NCI-H1092 treated with DMSO at 0.1 percent for 48 hours (cell line): ENCODE results near the gene ST6GALNAC5.
"Not testable (repeated sequence)": the region's sequence is repeated elsewhere in the genome, so short reads cannot be mapped to it uniquely, and the experiment has no call there.

ENCODE experiments used
- DNase-seq: peaks from one replicate; lab custom pipeline; 2025; lab: John Stamatoyannopoulos, UW

ST6GALNAC5 gene

GRCh38 chr1:76867342-76868130 is at the start of gene ST6GALNAC5:
Gene ST6GALNAC5, plus strand, starts transcription at chr1:76867480.
- DNase-seq, result peak; percentile 27

GRCh38 chr1:76820028-76820427 is 47.3 kb upstream of the ST6GALNAC5 start:
- no peak for DNase-seq

DNA sequence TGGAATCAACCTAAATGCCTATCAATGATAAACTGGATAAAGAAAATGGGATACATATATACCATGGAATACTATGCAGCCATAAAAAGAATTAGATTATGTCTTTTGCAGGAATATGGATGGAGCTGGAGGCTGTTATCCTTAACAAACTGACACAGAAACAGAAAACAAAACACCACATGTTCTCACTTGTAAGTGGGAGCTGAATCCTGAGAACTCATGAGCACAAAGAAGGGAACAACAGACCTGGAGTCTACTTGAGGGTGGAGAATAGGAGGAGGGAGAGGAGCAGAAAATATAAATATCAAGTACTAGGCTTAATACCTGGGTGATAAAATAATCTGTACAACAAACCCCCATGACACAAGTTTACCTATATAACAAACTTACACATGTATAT is 44.3 kb upstream of the ST6GALNAC5 start:
- not testable (repeated sequence) for DNase-seq

GRCh38 chr1:76824106-76824505 is 43.2 kb upstream of the ST6GALNAC5 start:
- no peak for DNase-seq

- DNase-seq, result no peak
These were observed 41.0 kb upstream of the ST6GALNAC5 start for GRCh38 chr1:76826072-76826845.

GRCh38 chr1:76827066-76827465 is 40.2 kb upstream of the ST6GALNAC5 start:
- DNase-seq, result no peak

GRCh38 chr1:76830373-76830772 is 36.9 kb upstream of the ST6GALNAC5 start:
- DNase-seq, result no peak

DNA sequence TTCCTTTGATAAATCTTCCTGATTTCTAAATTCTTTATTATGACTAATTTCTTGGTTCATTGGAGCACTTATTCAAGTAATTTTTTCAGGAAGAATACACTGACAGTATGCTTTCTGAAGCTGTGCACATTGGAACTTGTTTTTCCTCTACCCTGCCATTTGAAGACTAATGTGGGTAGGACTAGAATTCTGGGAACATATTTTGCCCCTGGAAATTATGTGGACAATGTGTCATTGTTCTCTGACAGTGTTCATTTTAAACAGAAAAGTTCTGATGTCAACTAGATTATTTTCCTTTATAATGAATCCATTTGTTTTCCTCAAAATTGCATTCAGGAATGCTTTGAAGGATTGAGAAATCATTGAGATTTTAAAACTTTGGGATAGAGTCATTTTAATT is 34.8 kb upstream of the ST6GALNAC5 start:
- no peak for DNase-seq

DNA sequence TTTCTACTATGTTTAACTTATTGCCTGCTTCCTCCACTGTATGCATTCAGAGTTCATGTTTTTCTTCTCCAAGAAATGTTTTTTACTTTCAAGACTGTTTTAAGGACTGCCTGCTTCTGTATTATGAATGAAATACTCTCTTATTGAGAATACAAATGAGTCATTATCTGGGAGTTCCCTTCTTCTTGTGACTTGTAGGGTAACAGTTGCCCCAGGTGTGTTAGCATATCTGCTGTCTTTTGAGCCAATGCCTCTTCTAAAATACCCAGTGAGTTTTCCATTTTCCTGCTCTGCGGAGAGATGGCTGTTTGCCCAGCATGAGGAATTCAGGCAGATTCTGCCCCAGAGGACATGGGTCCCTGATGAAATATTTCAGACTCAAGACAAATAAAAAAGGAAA is 34.1 kb upstream of the ST6GALNAC5 start:
- no peak for DNase-seq

DNA sequence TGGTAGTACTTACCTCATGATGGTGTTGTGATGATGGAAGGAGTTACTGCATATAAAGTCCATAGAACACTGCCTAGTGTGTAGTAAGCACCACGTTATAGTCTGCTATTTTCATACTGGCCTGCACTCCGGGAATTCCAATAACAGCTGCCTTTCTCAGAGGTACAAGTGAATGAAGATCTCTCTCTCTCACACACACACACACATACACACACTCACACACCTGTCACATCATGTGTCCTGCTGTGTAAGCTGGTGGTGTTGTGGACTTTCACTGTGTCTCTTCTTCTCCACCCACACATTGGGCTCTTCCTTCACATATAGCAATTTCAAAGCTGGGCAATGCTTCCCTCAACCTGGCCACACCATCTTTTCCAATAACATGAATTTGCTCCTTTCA is 33.4 kb upstream of the ST6GALNAC5 start:
- no peak for DNase-seq

GRCh38 chr1:76835203-76835602 is 32.1 kb upstream of the ST6GALNAC5 start:
- DNase-seq, result no peak

DNA sequence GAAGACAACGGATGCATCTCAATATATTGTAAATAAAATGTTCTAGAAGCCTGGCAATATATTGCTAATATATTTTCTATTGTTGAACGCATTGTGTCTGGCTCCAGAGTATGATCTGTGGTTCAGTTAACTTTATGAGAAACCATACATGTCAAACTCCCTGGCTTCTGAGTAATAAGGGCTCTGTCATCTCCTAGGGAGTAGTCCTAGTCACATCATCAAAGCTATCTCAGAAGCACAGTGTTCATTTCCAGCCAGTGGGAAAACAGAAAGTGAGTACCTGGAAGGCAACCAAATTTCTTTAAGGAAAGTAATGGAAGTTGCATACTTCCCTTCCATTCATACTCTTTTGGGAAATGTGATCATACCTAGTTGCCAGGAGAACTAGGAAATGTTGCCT is 27.0 kb upstream of the ST6GALNAC5 start:
- no peak for DNase-seq

DNA sequence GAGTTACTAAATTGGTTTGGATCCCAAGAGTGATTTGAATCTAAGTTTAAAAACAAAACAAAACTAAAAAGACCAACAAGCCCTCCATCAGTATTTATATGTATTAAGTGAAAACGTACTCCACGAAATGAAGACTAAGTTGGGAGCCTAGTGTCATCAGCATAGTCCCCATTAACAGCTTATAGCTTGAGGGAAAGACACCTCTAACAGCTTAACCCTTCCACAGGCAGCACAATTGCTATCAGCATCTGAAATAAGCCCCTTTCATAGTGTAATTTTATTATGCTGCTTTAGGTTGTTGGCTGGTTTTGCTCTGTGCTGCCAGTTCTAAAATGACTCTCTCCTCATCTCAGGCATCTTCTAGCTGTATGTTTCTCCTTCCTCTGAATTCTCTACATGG is 25.8 kb upstream of the ST6GALNAC5 start:
- no peak for DNase-seq

GRCh38 chr1:76843821-76844464 is 23.3 kb upstream of the ST6GALNAC5 start:
- DNase-seq, result no peak

GRCh38 chr1:76854255-76854654 is 13.0 kb upstream of the ST6GALNAC5 start:
- DNase-seq, result no peak

- DNase-seq, result no peak
These were observed 11.2 kb upstream of the ST6GALNAC5 start for GRCh38 chr1:76856104-76856503.

DNA sequence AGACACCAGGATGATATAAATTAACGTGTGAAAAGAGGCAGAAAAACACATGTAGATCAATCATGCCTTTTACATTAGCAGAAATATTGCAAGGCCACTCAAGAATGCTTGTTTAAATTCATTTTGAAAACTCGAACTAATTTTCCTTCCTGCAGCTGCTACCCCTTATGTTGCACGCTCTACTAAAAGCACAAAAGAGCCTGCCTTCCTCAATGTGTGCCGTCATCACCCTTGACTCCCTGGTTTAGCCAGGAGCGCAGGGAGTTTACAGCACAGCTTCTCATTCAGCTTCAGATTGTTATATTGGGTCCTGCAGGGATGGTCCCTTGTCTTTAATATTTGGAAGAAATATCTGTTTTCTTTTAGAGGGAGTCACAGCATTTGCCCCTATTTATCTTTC is 10.1 kb upstream of the ST6GALNAC5 start:
- no peak for DNase-seq

DNA sequence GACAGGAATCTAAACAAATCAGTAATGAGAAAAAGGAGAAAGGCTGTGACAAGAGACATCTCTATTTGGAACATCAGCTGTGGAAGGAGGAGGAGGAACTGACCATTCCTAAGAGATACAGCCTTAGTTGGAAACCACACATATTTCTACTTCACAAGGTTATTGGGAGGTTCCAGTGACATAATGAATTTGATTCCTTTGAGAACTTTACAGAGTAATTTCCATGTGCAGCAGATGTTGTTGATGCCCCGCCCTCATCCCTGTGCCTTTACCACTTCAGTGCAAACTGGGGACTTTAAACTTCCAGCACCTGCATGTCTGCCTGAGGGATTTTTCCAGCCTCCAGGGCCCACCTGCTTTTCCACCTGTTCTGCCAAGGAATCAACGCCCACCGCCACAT is 9.3 kb upstream of the ST6GALNAC5 start:
- DNase-seq, result no peak

DNA sequence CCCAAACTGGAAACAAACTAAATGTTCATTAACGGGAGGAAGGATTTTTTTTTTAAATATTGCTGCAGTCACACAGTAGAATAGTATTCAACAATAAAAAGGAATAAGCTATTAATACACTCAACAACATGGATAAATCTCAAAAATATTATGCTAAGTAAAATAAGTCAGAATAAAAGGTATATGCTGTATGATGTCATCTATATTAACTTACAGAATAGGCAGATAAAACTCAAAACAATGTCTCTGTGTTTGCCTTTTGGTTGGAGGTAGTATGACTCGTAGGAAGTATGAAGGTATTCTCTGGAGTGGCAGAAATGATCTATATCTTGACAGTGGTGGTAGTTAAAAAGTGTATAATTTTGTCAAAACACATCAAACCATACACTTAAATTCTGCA is 6.1 kb upstream of the ST6GALNAC5 start:
- no peak for DNase-seq

DNA sequence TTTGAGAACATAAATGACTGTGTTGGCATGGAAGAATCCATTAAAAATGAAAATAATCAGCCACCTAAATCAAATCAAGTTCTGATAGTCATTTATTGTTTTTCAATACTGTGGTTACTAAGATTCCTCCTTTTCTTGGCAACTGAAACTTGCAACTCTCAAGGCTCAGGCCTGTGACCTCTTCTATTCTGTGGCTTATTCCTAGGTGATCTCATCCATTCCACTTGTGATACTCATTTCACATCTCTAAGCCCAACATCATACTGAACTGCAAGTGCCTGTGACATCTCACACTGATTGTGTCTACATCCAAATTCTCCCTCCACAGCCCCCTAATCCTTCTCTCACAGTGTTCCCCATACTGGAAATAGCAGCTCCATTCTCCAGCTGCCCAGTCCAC is 4.8 kb upstream of the ST6GALNAC5 start:
- no peak for DNase-seq

- no peak for DNase-seq
These were observed 2.9 kb upstream of the ST6GALNAC5 start for GRCh38 chr1:76864383-76864782.

- DNase-seq, result no peak
These were observed 1.5 kb upstream of the ST6GALNAC5 start for GRCh38 chr1:76865696-76866286.

GRCh38 chr1:76866566-76866965 is 714 bp upstream of the ST6GALNAC5 start:
- DNase-seq, result no peak
